Measurements from ENCODE around the gene PDE9A.

Gene PDE9A

DNA sequence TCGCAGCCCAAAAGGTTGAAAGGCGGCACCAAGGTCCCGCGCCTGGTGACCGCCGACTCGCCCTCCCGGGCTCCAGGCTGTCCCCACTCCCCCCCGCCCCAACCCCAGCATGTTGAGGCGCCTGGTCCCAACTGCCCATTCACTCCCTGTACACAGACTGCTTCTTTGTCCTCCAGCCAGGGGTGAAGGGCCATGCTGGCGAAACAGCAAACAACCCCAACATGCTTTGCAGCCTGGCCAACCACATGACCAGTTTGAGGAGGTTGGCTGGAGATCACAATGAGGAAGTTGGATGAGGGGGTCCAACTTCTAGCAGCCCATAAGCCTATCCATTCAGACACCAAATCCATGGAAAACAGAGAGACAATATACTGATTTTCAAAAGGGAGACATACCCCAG, 13.5 kb downstream of the PDE9A start:
- TF ChIP-seq, protein P1, sequence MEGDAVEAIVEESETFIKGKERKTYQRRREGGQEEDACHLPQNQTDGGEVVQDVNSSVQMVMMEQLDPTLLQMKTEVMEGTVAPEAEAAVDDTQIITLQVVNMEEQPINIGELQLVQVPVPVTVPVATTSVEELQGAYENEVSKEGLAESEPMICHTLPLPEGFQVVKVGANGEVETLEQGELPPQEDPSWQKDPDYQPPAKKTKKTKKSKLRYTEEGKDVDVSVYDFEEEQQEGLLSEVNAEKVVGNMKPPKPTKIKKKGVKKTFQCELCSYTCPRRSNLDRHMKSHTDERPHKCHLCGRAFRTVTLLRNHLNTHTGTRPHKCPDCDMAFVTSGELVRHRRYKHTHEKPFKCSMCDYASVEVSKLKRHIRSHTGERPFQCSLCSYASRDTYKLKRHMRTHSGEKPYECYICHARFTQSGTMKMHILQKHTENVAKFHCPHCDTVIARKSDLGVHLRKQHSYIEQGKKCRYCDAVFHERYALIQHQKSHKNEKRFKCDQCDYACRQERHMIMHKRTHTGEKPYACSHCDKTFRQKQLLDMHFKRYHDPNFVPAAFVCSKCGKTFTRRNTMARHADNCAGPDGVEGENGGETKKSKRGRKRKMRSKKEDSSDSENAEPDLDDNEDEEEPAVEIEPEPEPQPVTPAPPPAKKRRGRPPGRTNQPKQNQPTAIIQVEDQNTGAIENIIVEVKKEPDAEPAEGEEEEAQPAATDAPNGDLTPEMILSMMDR (IDR thresholded peaks at IDR 0.05; ENCODE audit: low read depth, low read length, missing control alignments): no peak
- DNase-seq (ENCODE audit: low read depth): no peak
- no peak overlapping the region for H3K4me3 ChIP-seq (ENCODE audit: low read depth, low read length)

DNA sequence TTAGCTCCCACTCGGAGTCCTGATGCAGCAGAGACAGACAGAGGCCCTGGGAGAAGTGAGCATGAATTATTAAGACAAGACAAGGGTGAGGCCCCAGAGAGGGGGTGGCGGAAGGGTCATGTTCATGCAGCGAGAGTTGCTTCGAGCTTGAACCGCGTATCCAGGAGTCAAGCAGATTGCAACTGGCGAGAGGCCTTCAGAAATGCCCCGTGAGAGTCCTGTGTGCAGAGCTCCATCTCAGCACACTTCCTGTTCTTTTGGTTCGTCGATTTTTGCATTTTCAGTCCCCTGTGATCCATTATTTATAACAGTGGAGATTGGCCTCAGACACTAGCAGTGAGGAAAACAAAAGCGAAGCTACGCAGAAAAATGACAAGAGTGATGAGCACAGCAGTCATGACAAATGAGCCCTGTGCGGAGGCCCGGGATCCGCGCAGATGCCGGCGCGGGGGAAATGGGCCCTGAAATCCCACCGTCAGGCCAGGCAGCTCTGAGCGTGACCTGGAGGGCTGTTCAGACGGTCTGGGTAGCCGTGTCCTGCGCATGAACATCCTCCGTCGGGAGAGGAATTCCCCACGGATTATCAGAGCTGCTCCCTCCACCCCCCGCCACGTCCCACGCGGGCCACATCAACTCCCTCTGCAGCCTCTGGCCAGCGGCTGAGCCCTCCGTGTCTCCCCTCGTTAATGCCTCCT, 15.0 kb downstream of the PDE9A start:
- H3K4me3 ChIP-seq (ENCODE audit: low read depth, low read length): no peak overlapping the region
- DNase-seq (ENCODE audit: low read depth): no peak
- TF ChIP-seq, protein P1 (IDR thresholded peaks at IDR 0.05; ENCODE audit: low read depth, low read length, missing control alignments): no peak

- no peak overlapping the region for H3K4me3 ChIP-seq (ENCODE audit: low read depth, low read length)
- no peak for DNase-seq (ENCODE audit: low read depth)
- TF ChIP-seq, protein P1 (IDR thresholded peaks at IDR 0.05; ENCODE audit: low read depth, low read length, missing control alignments): no peak
Measured at GRCh38 chr21:42669041-42669440, 15.6 kb downstream of the PDE9A start.

DNA sequence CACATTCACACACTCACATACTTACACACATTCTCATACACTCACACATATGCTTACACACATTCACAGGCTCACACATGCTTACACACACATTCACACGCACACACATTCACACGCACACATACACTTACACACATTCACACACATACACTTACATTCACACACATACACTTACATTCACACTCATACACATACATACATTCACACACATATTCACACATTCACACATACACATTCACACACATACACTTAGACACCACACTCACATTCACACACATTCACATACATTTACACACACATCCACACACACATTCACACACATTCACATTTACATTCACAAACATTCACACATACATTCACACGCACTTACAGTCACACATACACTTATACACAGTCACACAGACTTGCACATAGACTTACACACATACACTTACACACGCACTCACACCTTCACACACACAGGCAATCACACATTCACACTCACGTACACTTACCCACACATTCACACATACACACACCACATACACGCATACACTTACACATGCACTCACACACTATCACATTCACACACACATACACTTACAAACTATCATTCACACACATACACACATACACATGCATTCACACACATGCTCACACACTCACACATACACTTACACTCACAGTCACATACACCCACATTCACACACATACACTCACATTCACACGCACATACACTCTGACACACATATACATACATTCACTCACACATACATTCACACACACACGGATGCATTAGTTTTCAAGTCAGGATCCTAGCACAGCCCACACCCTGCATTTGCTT, 16.8 kb downstream of the PDE9A start:
- TF ChIP-seq, protein P1 (IDR thresholded peaks at IDR 0.05; ENCODE audit: low read depth, low read length, missing control alignments): no peak
- no peak overlapping the region for H3K4me3 ChIP-seq (ENCODE audit: low read depth, low read length)
- no peak for DNase-seq (ENCODE audit: low read depth)

GRCh38 chr21:42670884-42671283, 17.5 kb downstream of the PDE9A start:
- DNase-seq (ENCODE audit: low read depth): no peak
- TF ChIP-seq, protein P1 (IDR thresholded peaks at IDR 0.05; ENCODE audit: low read depth, low read length, missing control alignments): no peak
- H3K4me3 ChIP-seq (ENCODE audit: low read depth, low read length): no peak overlapping the region

GRCh38 chr21:42671778-42672593, 18.6 kb downstream of the PDE9A start:
- DNase-seq (ENCODE audit: low read depth): no peak
- no peak overlapping the region for H3K4me3 ChIP-seq (ENCODE audit: low read depth, low read length)
- TF ChIP-seq, protein P1 (IDR thresholded peaks at IDR 0.05; ENCODE audit: low read depth, low read length, missing control alignments): no peak

All from GM12864 (cell line).